ENCODE data around the gene EDARADD. TPM values are rescaled to one million over a fixed set of nuclear protein-coding genes. Genes with fewer than 3 reads are reported as not detected.

EDARADD gene
- total and polyA plus RNA-seq, 2 of the 13 experiments (the other 11 are each of a cell fraction or from before 2014, with no cell fraction given) = 0.03 TPM; not detected in 1

- TF ChIP-seq, protein P1, sequence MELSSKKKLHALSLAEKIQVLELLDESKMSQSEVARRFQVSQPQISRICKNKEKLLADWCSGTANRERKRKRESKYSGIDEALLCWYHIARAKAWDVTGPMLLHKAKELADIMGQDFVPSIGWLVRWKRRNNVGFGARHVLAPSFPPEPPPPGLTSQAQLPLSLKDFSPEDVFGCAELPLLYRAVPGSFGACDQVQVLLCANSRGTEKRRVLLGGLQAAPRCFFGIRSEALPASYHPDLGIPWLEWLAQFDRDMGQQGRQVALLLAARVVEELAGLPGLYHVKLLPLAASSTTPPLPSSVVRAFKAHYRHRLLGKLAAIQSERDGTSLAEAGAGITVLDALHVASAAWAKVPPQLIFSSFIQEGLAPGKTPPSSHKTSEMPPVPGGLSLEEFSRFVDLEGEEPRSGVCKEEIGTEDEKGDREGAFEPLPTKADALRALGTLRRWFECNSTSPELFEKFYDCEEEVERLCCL (CRISPR knock-in tag; IDR thresholded peaks at IDR 0.05; ENCODE audit: borderline replicate concordance) = no peak
- no peak for TF ChIP-seq ZNF772 (CRISPR knock-in tag; IDR thresholded peaks at IDR 0.05)
- TF ChIP-seq SSRP1 (CRISPR knock-in tag; IDR thresholded peaks at IDR 0.05) = no peak
- TF ChIP-seq EP300 (IDR thresholded peaks at IDR 0.05; ENCODE audit: low read depth in 2 of 2, low read length in 2 of 2) = peak in 1 of 2 experiments; percentile 65; a peak in 2 of 4 replicates
- TF ChIP-seq EP300 (CRISPR knock-in tag; IDR thresholded peaks at IDR 0.05; ENCODE audit: borderline replicate concordance) = no peak; the same call in 1 of the 2 replicates
- no peak for TF ChIP-seq ARNTL (CRISPR knock-in tag; IDR thresholded peaks at IDR 0.05)
- TF ChIP-seq MYNN (CRISPR knock-in tag; IDR thresholded peaks at IDR 0.05; ENCODE audit: low read depth) = no peak
- no peak for TF ChIP-seq MXI1 (IDR thresholded peaks at IDR 0.05; ENCODE audit: borderline replicate concordance, low read depth, low read length)
- no peak for TF ChIP-seq ATF5 (CRISPR knock-in tag; IDR thresholded peaks at IDR 0.05; ENCODE audit: low read depth)
- no peak for TF ChIP-seq ZNF773 (CRISPR knock-in tag; IDR thresholded peaks at IDR 0.05; ENCODE audit: borderline replicate concordance)
- peak; percentile 69 for TF ChIP-seq PAXIP1 (CRISPR knock-in tag; conservative IDR thresholded peaks at IDR 0.05)
- TF ChIP-seq, protein P2, sequence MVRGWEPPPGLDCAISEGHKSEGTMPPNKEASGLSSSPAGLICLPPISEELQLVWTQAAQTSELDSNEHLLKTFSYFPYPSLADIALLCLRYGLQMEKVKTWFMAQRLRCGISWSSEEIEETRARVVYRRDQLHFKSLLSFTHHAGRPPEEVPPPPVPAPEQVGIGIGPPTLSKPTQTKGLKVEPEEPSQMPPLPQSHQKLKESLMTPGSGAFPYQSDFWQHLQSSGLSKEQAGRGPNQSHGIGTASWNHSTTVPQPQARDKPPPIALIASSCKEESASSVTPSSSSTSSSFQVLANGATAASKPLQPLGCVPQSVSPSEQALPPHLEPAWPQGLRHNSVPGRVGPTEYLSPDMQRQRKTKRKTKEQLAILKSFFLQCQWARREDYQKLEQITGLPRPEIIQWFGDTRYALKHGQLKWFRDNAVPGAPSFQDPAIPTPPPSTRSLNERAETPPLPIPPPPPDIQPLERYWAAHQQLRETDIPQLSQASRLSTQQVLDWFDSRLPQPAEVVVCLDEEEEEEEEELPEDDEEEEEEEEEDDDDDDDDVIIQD (CRISPR knock-in tag; IDR thresholded peaks at IDR 0.05; ENCODE audit: low read depth) = no peak
- no peak for TF ChIP-seq ZMYM3 (CRISPR knock-in tag; IDR thresholded peaks at IDR 0.05)
- no peak for TF ChIP-seq RXRA (CRISPR knock-in tag; IDR thresholded peaks at IDR 0.05)
- TF ChIP-seq HNRNPH1 (optimal IDR thresholded peaks at IDR 0.05; ENCODE audit: low read depth, low read length) = no peak
- TF ChIP-seq HDAC2 (CRISPR knock-in tag; IDR thresholded peaks at IDR 0.05) = no peak
- TF ChIP-seq ZBTB4 (CRISPR knock-in tag; IDR thresholded peaks at IDR 0.05; ENCODE audit: borderline replicate concordance) = no peak
- TF ChIP-seq ZNF10 (CRISPR knock-in tag; IDR thresholded peaks at IDR 0.05; ENCODE audit: borderline replicate concordance, low read depth) = no peak
- TF ChIP-seq ATF1 (CRISPR knock-in tag; IDR thresholded peaks at IDR 0.05) = no peak
Measured at GRCh38 chr1:236516929-236517704, 123.0 kb downstream of the EDARADD start (continued).

All from HepG2 (cell line).